Measurements from ENCODE around the gene PHPT1. TPM values are rescaled to one million over a fixed set of nuclear protein-coding genes. Genes with fewer than 3 reads are reported as not detected.

Gene PHPT1
- total RNA-seq, 1 donor from 2014 or later, result 168 TPM

GRCh38 chr9:136804509-136805206 lies 44.6 kb upstream of the PHPT1 start:
- no peak overlapping the region for H3K27ac Mint-ChIP-seq
- no peak for TF ChIP-seq CTCF (IDR thresholded peaks at IDR 0.05; ENCODE audit: unreplicated experiment)
- H3K36me3 Mint-ChIP-seq (ENCODE audit: insufficient read depth), result no peaks in the 10 kb centered on the region
- H3K4me1 Mint-ChIP-seq (ENCODE audit: low read depth), result peaks cover 18% of the 10 kb centered on the region
- DNase-seq (ENCODE audit: low spot score, unreplicated experiment), result no peak
- no peak overlapping the region for H3K4me3 Mint-ChIP-seq (ENCODE audit: low read depth)
- no peaks in the 10 kb centered on the region for H3K9me3 Mint-ChIP-seq (ENCODE audit: low read depth)
- H3K27me3 Mint-ChIP-seq, result no peaks in the 10 kb centered on the region

GRCh38 chr9:136805207-136805740 lies 43.9 kb upstream of the PHPT1 start:
- TF ChIP-seq CTCF (IDR thresholded peaks at IDR 0.05; ENCODE audit: unreplicated experiment), result no peak
- peaks cover 4% of the 10 kb centered on the region for H3K36me3 Mint-ChIP-seq (ENCODE audit: insufficient read depth)
- no peak overlapping the region for H3K27ac Mint-ChIP-seq
- no peaks in the 10 kb centered on the region for H3K27me3 Mint-ChIP-seq
- no peak for DNase-seq (ENCODE audit: low spot score, unreplicated experiment)
- H3K9me3 Mint-ChIP-seq (ENCODE audit: low read depth), result no peaks in the 10 kb centered on the region
- H3K4me1 Mint-ChIP-seq (ENCODE audit: low read depth), result peaks cover 22% of the 10 kb centered on the region
- H3K4me3 Mint-ChIP-seq (ENCODE audit: low read depth), result no peak overlapping the region

GRCh38 chr9:136806067-136806466 lies 43.1 kb upstream of the PHPT1 start:
- no peaks in the 10 kb centered on the region for H3K27me3 Mint-ChIP-seq

GRCh38 chr9:136806631-136807201 lies 42.5 kb upstream of the PHPT1 start:
- peaks cover 24% of the 10 kb centered on the region for H3K4me1 Mint-ChIP-seq (ENCODE audit: low read depth)
- no peaks in the 10 kb centered on the region for H3K27me3 Mint-ChIP-seq
- no peak overlapping the region for H3K27ac Mint-ChIP-seq
- DNase-seq (ENCODE audit: low spot score, unreplicated experiment), result no peak
- H3K9me3 Mint-ChIP-seq (ENCODE audit: low read depth), result no peaks in the 10 kb centered on the region
- no peak for TF ChIP-seq CTCF (IDR thresholded peaks at IDR 0.05; ENCODE audit: unreplicated experiment)
- H3K36me3 Mint-ChIP-seq (ENCODE audit: insufficient read depth), result peaks cover 7% of the 10 kb centered on the region
- peak overlapping the region; percentile 84 for H3K4me3 Mint-ChIP-seq (ENCODE audit: low read depth)

More at GRCh38 chr9:136806067-136806466, 43.1 kb upstream of the PHPT1 start:
- peak overlapping the region; percentile 84 for H3K4me3 Mint-ChIP-seq (ENCODE audit: low read depth)
- no peak for DNase-seq (ENCODE audit: low spot score, unreplicated experiment)
- peaks cover 6% of the 10 kb centered on the region for H3K36me3 Mint-ChIP-seq (ENCODE audit: insufficient read depth)
- H3K4me1 Mint-ChIP-seq (ENCODE audit: low read depth), result peaks cover 24% of the 10 kb centered on the region
- no peak overlapping the region for H3K27ac Mint-ChIP-seq
- TF ChIP-seq CTCF (IDR thresholded peaks at IDR 0.05; ENCODE audit: unreplicated experiment), result no peak
- no peaks in the 10 kb centered on the region for H3K9me3 Mint-ChIP-seq (ENCODE audit: low read depth)

- no peak for TF ChIP-seq CTCF (IDR thresholded peaks at IDR 0.05; ENCODE audit: unreplicated experiment)
- peak within 1 kb of the TSS; percentile 89 for H3K4me3 Mint-ChIP-seq (ENCODE audit: low read depth)
- H3K27me3 Mint-ChIP-seq, result no peaks in the 10 kb centered on the region
- H3K36me3 Mint-ChIP-seq (ENCODE audit: insufficient read depth), result peaks cover 7% of the 10 kb centered on the region
- no peaks in the 10 kb centered on the region for H3K9me3 Mint-ChIP-seq (ENCODE audit: low read depth)
- peak; percentile 61 for DNase-seq (ENCODE audit: low spot score, unreplicated experiment)
- H3K27ac Mint-ChIP-seq, result peak within 1 kb of the TSS; percentile 92
- H3K4me1 Mint-ChIP-seq (ENCODE audit: low read depth), result peaks cover 24% of the 10 kb centered on the region
Measured at GRCh38 chr9:136807281-136808074, 41.7 kb upstream of the PHPT1 start, which contains the start of gene RABL6. Gene RABL6, plus strand, starts transcription at chr9:136807948. Its CDS starts 249 bp downstream, at chr9:136808197.
